ENCODE measurements around the gene RHOV.
A peak's percentile ranks its signal among the peaks of the same experiment; 100 is the strongest.

The RHOV gene

DNA sequence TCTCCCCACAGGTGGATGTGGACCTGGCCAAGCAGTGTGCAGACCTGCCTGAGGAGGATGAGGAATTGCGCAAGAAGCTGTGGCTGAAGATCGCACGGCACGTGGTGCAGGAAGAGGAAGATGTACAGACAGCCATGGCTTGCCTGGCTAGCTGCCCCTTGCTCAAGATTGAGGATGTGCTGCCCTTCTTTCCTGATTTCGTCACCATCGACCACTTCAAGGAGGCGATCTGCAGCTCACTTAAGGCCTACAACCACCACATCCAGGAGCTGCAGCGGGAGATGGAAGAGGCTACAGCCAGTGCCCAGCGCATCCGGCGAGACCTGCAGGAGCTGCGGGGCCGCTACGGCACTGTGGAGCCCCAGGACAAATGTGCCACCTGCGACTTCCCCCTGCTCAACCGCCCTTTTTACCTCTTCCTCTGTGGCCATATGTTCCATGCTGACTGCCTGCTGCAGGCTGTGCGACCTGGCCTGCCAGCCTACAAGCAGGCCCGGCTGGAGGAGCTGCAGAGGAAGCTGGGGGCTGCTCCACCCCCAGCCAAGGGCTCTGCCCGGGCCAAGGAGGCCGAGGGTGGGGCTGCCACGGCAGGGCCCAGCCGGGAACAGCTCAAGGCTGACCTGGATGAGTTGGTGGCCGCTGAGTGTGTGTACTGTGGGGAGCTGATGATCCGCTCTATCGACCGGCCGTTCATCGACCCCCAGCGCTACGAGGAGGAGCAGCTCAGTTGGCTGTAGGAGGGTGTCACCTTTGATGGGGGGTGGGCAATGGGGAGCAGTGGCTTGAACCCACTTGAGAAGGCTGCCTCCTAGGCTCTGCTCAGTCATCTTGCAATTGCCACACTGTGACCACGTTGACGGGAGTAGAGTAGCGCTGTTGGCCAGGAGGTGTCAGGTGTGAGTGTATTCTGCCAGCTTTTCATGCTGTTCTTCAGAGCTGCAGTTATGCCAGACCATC lies 28.8 kb upstream of the RHOV start:
- peak; percentile 99 to 100 for DNase-seq

- no peak for DNase-seq
These were observed 27.0 kb upstream of the RHOV start for GRCh38 chr15:40901053-40901443.

GRCh38 chr15:40900256-40901052 lies 26.4 kb upstream of the RHOV start:
- no peak for DNase-seq

GRCh38 chr15:40899536-40900207 lies 25.6 kb upstream of the RHOV start:
- DNase-seq, result no peak

DNA sequence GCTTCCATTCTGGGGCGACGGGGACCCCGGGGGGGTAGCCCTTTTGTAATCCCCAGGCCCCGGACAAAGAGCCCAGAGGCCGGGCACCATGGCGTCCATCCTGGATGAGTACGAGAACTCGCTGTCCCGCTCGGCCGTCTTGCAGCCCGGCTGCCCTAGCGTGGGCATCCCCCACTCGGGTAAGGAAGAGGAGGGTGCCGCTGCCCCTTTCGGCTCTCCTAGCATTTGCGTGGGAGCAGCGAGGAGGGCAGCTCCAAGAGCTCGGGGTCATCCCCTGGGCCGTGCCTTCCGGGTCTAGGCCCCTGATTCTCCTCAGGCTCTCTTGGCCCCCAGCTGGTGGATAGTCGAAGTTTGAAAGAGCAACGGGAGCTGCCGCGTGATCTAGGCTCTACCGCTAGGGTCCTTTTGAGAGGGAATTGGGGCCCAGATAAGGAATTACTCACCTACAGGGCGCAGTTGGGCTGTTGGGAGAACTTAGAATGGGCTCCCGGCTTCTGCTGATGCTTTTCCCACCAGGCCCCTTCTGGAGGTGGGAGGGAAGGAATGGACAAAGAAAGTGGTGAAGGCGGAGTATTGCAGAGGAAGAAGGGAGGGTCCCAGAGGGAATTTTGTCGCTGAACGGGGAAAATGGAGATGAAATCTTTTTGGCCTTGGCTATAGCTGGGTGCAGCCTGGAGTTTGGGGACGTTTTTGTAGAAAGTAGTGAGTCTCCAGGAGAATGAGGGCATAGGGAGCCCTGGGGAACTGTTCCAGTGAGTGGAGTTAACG lies 20.8 kb upstream of the RHOV start:
- DNase-seq, result peak; percentile 91 to 97

GRCh38 chr15:40893733-40894680 lies 20.0 kb upstream of the RHOV start, which contains the start of gene VPS18:
Gene VPS18, plus strand, starts transcription at chr15:40894450. Its CDS starts 319 bp downstream, at chr15:40894769.
- peak; percentile 99 for DNase-seq

DNA sequence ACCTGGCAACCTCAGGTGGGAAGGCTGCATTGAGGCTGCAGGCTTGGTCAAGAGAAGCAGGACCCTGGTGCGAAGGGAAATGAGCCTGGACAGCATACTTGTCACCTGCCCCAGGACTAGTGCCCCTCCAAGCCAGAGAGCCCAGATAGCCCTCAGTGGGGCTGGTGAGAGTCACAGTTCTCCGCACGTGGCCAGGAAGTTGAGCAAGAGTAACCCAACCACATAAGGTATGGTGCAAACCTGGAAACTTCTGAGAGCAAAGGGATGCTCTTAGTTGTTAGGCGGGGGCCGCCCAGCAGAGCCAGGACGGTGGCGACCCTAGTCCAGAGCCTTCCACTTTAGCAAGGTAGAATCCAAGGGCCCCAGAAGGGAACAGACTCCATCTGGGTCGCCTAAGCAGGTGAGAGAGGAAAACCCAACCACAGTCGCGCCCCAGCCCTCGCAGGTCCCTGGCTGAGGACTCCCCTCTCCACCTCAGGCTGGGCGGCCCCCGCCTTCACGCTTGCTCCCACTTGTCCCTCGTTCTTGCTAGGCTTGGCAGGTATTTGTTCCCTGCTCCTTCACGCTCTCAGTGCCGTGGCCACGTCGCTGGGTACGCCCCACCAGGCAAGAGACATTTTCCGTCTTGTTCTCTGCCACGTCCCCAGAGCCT lies 19.1 kb upstream of the RHOV start:
- no peak for DNase-seq

DNA sequence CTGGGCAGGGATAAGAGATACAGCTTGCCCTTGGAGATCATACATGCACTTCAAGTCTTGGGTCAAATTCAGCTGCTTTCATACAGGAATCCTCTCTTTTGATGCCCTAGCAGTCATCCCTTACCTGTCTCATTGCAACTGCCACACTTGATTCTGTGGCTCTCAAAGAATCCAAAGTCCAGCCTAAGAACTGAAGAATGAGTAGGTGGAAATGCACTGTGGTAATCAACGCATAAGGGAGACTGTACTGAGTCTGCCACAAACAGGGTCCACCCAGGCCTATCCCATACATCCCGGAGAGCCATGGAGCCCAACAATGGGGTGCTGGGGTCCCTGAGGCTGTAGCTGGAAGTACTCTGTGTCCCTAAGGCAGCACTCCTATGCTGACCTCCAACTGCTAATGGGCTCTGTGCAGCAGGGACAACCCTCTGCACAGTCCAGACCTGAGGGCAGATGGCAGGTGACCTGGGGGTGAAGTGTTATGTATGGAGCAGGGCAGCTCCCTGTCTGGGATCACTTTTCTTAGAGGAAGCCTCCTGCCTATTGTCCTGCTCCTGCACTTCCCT lies 18.5 kb upstream of the RHOV start:
- no peak for DNase-seq

GRCh38 chr15:40891810-40892446 lies 17.9 kb upstream of the RHOV start:
- peak; percentile 14 to 48 for DNase-seq

DNA sequence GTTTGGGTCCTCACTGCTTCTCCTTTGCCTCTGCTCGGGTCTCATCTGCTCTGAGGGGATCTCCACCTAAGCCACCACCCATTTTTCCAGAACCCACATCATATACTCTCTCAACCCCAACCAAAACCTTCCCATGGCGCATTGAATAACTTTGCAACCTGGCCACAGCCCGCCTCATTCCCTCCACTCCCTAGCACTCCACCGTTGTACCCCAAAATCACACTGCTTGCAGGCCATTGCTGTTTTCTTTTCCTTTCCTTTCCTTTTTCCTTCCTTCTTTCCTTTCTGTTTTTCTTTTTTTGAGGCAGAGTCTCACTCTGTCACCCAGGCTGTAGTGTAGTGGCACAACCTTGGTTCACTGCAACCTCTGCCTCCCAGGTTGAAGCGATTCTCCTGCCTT lies 17.1 kb upstream of the RHOV start:
- no peak for DNase-seq

- DNase-seq, result no peak
These were observed 15.1 kb upstream of the RHOV start for GRCh38 chr15:40889112-40889511.

GRCh38 chr15:40886586-40886985 lies 12.6 kb upstream of the RHOV start:
- DNase-seq, result no peak

GRCh38 chr15:40881351-40881750 lies 7.3 kb upstream of the RHOV start:
- DNase-seq, result no peak

- no peak for DNase-seq
These were observed 5.6 kb upstream of the RHOV start for GRCh38 chr15:40879609-40880008.

DNA sequence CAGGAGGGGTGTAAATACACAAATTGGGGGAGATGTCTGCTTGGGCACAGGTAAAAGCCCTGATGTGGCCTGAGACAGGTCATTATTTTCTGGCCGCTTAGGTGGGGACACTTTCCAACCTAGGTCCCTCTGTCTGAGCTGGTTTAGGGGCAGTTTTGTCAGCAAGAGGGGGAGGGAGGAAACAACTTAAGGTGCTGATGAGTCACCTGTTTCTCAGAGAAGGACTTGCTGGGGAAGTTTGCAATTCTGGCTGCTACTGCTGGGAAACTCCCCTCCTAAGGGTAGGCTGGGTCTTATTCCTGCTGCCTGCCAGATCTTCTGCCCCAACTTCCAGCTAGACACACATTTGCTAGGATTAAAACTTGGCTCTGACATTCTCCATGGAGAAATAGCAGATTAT lies 4.8 kb upstream of the RHOV start:
- no peak for DNase-seq

- no peak for DNase-seq
These were observed 3.7 kb upstream of the RHOV start for GRCh38 chr15:40877694-40878093.

DNA sequence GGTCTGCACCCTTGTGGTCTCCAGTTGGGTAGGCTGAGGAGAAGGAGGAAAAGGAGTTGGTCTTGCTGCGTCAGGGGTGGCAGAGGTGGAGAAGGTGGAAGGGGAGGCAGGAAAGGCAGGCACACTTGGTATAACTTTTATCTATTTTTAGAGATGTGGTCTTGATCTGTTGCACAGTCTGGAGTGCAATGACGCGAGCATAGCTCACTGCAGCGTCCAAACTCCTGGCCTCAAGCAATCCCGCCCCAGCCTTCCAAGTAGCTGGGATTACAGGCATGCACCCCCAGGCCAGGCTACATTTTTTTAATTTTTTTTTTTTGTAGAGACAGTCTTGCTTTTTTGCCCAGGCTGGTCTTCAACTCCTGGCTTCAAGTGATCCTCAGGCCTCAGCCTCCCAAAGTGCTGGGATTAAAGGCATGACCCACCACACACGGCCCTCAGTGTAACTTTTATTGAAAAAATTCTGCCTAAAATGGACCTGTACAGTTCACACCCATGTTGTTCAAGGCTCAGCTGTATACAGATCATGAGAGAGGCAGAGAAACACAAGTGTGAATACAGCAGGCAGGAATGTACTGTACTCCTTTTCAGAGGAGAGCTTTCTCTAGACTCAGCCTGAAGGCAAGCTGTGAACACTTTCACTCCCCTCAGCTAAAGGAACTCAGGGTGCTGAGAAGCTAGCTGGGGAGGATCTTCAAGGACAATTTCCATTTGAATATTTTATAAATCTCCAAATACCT lies 2.1 kb upstream of the RHOV start:
- no peak for DNase-seq

GRCh38 chr15:40872791-40873693 lies 992 bp downstream of the RHOV start:
- no peak for DNase-seq

All from Kasumi-1 (cell line).